Heart left ventricle (tissue), 13 donors: Measurements from ENCODE around the gene MAP3K21.

Experiments used
- POLR2A ChIP-seq, 2 donors: fragments of 450-650 bp; IDR thresholded peaks; one replicate each; pipeline ENCODE4 v1.6.1; 2017; ENCODE audit warnings: antibody characterized with exemption in 2 of 2, mild to moderate bottlenecking in 2 of 2, moderate library complexity in 2 of 2
- TF ChIP-seq, protein P1 (sequence below), 12 donors: fragments of 200-600 bp; sonication (generic) in 4 of 12; IDR thresholded peaks; one replicate each; pipeline versions ENCODE4 v1.5.0 to v1.8.0; 2018 to 2022; ENCODE audit warnings: antibody characterized with exemption in 12 of 12, mild to moderate bottlenecking in 5 of 12
- donor health status: ischemic (EF 13 %, LVEDD 7.1; RV severe dilation, severe dysfunction).
- donor health status: DM: no; HTN: yes; CAD: no.
- donor health status: DM: no; HTN: no; CAD: no.
- donor health status: ischemic (EF 25% LVEDD 6.9; RV normal size, moderate dysfunction).
- donor health status: ischemic (EF 25% LVEDD 5.7; RV mildly dilated, moderate dysfunction).
- donor health status: ischemic (EF 35%, LVEDD 5.7; RV mildly dilated, moderate dysfunction).
- donor health status: nonischemic (EF 11% LVEDD 7.7; RV severe dilation, severe dysfunction).
- donor health status: DM: yes; HTN: yes; CAD: no.
- donor health status: PGD.
- donor health status: ischemic (EF 29% LVEDD 5.4; RV normal size, mild dysfunction).
- donor health status: nonischemic (EF 23%, LVEDD 6.1; RV moderate dilation, normal function).

DNA sequence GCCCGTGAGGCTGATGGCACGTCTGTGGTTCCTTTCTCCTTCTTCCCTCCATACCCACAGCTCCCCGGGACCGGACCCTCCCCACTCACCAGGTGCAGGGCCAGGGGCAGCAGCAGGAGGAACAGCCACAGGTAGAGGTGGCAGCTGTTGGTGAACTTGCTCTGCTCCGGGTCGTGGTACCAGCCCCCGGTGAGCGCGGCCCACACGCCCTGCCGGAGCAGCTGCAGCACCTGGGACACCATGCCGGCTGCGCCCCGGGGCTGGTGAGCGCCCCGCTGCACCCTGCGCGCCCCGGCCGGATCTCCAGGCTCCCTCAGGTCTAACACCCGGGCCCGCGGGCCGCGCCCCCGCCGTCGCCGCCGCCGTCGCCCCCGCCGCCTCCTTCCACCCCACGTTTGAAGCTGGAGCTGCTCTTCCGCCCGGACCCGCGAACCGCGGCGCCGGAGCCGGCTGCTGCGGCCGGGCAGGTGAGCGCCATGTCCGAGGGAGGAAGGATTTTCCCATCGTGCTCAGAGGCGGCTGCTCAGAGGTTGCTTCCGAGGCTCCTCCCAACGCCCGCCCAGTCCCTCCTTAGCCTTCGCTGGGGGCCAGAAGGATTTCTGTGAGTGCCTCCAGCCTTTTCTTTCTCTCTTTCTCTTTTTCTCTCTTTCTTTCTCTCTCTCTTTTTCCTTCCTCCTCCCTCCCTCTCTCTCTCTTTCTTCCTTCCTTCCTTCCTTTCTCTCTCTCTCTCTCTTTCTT, 32.1 kb upstream of the MAP3K21 start, which contains the start of gene PCNX2:
- TF ChIP-seq, protein P1, sequence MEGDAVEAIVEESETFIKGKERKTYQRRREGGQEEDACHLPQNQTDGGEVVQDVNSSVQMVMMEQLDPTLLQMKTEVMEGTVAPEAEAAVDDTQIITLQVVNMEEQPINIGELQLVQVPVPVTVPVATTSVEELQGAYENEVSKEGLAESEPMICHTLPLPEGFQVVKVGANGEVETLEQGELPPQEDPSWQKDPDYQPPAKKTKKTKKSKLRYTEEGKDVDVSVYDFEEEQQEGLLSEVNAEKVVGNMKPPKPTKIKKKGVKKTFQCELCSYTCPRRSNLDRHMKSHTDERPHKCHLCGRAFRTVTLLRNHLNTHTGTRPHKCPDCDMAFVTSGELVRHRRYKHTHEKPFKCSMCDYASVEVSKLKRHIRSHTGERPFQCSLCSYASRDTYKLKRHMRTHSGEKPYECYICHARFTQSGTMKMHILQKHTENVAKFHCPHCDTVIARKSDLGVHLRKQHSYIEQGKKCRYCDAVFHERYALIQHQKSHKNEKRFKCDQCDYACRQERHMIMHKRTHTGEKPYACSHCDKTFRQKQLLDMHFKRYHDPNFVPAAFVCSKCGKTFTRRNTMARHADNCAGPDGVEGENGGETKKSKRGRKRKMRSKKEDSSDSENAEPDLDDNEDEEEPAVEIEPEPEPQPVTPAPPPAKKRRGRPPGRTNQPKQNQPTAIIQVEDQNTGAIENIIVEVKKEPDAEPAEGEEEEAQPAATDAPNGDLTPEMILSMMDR (IDR thresholded peaks at IDR 0.05) = no peak
- no peak for TF ChIP-seq POLR2A (IDR thresholded peaks at IDR 0.05)
